Esophagus (tissue), 2 donors: ENCODE measurements around the gene PUS10. TPM values are rescaled to one million over a fixed set of nuclear protein-coding genes. Genes with fewer than 3 reads are reported as not detected.
"Not testable (repeated sequence)": the region's sequence is repeated elsewhere in the genome, so short reads cannot be mapped to it uniquely, and the experiment has no call there.

ENCODE experiments used
- H3K27ac ChIP-seq, 2 donors: one replicate each; pipeline ENCODE4 v1.5.1; 2013; ENCODE audit warnings: low read depth in 2 of 2, mild to moderate bottlenecking in 2 of 2, inconsistent platforms in 1 of 2, low read length in 1 of 2, moderate library complexity in 1 of 2
- H3K27me3 ChIP-seq, 2 donors: one replicate each; pipeline ENCODE4 v1.6.1; 2013; ENCODE audit warnings: low read length in 2 of 2, control low read depth in 1 of 2, mild to moderate bottlenecking in 1 of 2; ENCODE audit not compliant: insufficient read depth in 2 of 2, control insufficient read depth in 1 of 2
- H3K36me3 ChIP-seq, 2 donors: one replicate each; pipeline ENCODE4 v1.6.1; 2013; ENCODE audit warnings: low read length in 1 of 2; ENCODE audit not compliant: control insufficient read depth in 2 of 2, insufficient read depth in 2 of 2
- H3K4me1 ChIP-seq, 2 donors: one replicate each; pipeline ENCODE4 v1.6.1; 2013; ENCODE audit warnings: low read length in 1 of 2; ENCODE audit not compliant: control insufficient read depth in 2 of 2, insufficient read depth in 2 of 2
- H3K4me3 ChIP-seq, 2 donors: one replicate each; pipeline ENCODE4 v1.5.1; 2013; ENCODE audit warnings: low read length in 2 of 2, mild to moderate bottlenecking in 2 of 2, low read depth in 1 of 2, moderate library complexity in 1 of 2
- H3K9me3 ChIP-seq, 2 donors: one replicate each; pipeline ENCODE4 v1.6.1; 2013; ENCODE audit warnings: mild to moderate bottlenecking in 2 of 2, low read depth in 1 of 2, low read length in 1 of 2, moderate library complexity in 1 of 2; ENCODE audit not compliant: control insufficient read depth in 2 of 2, insufficient read depth in 1 of 2
- WGBS, 2 donors: extraction: QIAGEN DNeasy Blood & Tissue Kit; methylation state at CpG; one replicate each; pipeline ENCODE4 v1.1.7; 2013; 5-methylcytosine and 5-hydroxymethylcytosine counted together
- polyA plus RNA-seq, 2 donors: library from polyadenylated mRNA; stranded (reverse); fragments of 200-250 nt; gene quantifications; one replicate each; pipeline ENCODE4 v1.2.3, GENCODE V29; 2013
- donor health status: healthy with polysubstance abuse.
- donor health status: Bipolar disorder and iron deficiency.

PUS10 gene
- polyA plus RNA-seq, 2 donors, result 1.7 to 2.2 TPM

DNA sequence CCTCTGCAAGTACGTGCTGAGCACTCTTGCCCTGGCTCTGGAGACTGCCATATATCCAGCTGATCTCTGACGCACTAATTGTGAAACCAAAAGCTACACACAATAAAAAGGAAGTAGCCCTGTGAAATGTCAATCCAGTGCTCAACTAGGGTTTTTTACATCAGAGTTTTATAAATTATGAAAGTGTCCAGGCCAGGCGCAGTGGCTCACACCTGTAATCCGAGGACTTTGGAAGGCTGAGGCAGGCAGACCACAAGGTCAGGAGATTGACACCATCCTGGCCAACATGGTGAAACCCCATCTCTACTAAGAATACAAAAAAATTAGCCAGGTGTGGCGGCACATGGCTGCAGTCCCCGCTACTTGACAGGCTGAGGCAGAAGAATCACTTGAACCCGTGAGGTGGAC lies 25.1 kb downstream of the PUS10 start:
- Histone ChIP-seq H3K27ac (no peak overlapping the region), H3K4me3 (no peak overlapping the region), H3K4me1 (no peaks in the 10 kb centered on the region), H3K27me3 (no peaks in the 10 kb centered on the region), H3K9me3 (no peaks in the 10 kb centered on the region), H3K36me3 (no peaks in the 10 kb centered on the region)
- WGBS, 2 donors, result 84 to 87% methylated on average over 7 of the region's 7 CpGs

GRCh38 chr2:60991644-60992043 lies 26.4 kb downstream of the PUS10 start:
- no peak overlapping the region for H3K27ac ChIP-seq
- H3K27me3 ChIP-seq, result no peaks in the 10 kb centered on the region
- H3K9me3 ChIP-seq, result no peaks in the 10 kb centered on the region
- H3K4me3 ChIP-seq, result no peak overlapping the region
- H3K36me3 ChIP-seq, result no peaks in the 10 kb centered on the region
- no peaks in the 10 kb centered on the region for H3K4me1 ChIP-seq
- 95% methylated on average over 4 of the region's 4 CpGs for WGBS, 2 donors

DNA sequence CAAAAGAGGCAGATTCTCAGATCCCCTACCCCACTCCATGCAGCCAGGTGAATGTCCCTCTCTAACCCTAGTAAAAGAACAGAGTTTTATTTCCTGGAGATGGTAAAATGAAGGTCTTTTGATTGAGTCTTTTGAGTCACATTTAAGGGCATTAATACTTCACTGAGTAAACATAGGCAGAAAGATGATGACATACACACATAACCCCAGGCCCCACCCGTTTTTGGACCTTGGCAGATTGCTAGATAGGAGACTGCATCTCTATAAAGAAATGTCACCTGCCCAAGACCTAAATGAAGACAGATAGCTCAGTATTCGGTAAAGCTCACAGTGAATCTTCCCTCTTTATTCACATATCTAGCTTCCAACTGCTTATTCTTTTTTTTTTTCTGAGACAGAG lies 28.8 kb downstream of the PUS10 start:
- no peaks in the 10 kb centered on the region for H3K4me1 ChIP-seq
- WGBS, 2 donors, result 55 to 66% methylated on average over 2 of the region's 2 CpGs
- no peak overlapping the region for H3K4me3 ChIP-seq
- no peaks in the 10 kb centered on the region for H3K27me3 ChIP-seq
- no peaks in the 10 kb centered on the region for H3K36me3 ChIP-seq
- H3K27ac ChIP-seq, result no peak overlapping the region
- H3K9me3 ChIP-seq, result no peaks in the 10 kb centered on the region

DNA sequence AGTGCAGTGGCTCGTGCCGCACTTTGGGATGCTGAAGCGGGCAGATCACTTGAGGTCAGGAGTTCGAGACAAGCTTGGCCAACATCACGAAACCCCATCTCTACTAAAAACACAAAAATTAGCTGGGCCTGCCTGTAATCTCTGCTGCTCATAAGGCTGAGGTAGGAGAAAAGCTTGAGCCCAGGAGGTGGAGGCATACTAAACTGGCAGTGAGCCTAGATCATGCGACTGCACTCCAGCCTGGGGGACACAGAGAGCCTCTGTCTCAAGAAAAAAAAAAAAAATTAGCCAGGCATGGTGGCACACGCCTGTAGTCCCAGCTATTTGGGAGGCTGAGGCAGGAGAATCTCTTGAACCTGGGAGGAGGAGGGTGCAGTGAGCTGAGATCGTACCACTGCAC lies 30.4 kb downstream of the PUS10 start:
- not testable (repeated sequence) for H3K27me3 ChIP-seq, H3K4me3 ChIP-seq, H3K27ac ChIP-seq, H3K9me3 ChIP-seq, H3K4me1 ChIP-seq, H3K36me3 ChIP-seq
- 92 to 93% methylated on average over 8 of the region's 8 CpGs for WGBS, 2 donors

GRCh38 chr2:60987041-60987440 lies 31.0 kb downstream of the PUS10 start:
- Histone ChIP-seq H3K36me3 (no peaks in the 10 kb centered on the region), H3K4me1 (no peaks in the 10 kb centered on the region), H3K9me3 (no peaks in the 10 kb centered on the region), H3K27me3 (no peaks in the 10 kb centered on the region), H3K4me3 (no peak overlapping the region), H3K27ac (no peak overlapping the region)
- 79 to 87% methylated on average over 2 of the region's 2 CpGs for WGBS, 2 donors

DNA sequence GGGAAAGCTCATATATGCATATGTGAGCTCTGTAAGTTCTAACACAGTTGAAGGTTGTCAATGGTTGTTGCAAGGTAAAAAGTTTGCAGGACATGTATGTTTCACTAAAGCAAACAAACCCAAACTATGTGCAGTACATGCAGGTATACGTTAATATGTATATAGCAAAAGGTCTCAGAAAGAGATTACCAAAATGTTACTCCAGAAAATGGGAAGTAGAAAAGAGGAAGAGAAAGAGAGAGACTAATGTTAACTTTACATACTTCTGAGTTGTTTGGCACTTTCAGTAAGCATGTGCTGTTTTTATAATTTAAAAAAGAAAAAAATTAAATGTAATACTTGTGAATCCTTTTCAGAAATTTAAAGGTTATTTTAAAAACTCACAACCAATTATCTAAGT lies 33.3 kb downstream of the PUS10 start:
- Histone ChIP-seq H3K9me3 (no peaks in the 10 kb centered on the region), H3K36me3 (no peaks in the 10 kb centered on the region), H3K27me3 (no peaks in the 10 kb centered on the region), H3K27ac (no peak overlapping the region), H3K4me3 (no peak overlapping the region), H3K4me1 (no peaks in the 10 kb centered on the region)
- WGBS, 2 donors, result 73 to 80% methylated on average over 1 of the region's 1 CpG

DNA sequence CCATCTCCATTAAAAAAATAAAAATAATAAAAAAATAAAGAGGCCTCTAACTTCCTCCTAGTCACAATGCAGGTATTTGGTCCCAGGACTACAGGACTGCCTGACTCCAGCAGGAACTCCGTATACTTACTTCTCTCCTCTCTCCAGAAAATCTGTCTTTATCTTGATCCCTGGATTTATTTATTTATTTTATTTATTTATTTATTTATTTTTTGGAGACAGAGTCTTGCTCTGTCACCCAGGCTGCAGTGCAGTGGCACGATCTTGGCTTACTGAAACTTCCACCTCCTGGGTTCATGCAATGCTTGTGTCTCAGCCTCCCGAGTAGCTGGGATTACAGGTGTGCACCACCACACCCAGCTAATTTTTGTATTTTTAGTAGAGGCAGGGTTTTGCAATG lies 36.0 kb downstream of the PUS10 start:
- 95 to 97% methylated on average over 3 of the region's 3 CpGs for WGBS, 2 donors

GRCh38 chr2:60980071-60980815 lies 37.8 kb downstream of the PUS10 start:
- no peak overlapping the region for H3K4me3 ChIP-seq
- H3K36me3 ChIP-seq, result no peaks in the 10 kb centered on the region
- no peaks in the 10 kb centered on the region for H3K9me3 ChIP-seq
- no peaks in the 10 kb centered on the region for H3K4me1 ChIP-seq
- 76 to 77% methylated on average over 3 of the region's 3 CpGs for WGBS, 2 donors
- no peak overlapping the region for H3K27ac ChIP-seq
- no peaks in the 10 kb centered on the region for H3K27me3 ChIP-seq

More for the DNA sequence above, 36.0 kb downstream of the PUS10 start:
- not testable (repeated sequence) for H3K4me3 ChIP-seq, H3K4me1 ChIP-seq, H3K27me3 ChIP-seq, H3K9me3 ChIP-seq, H3K36me3 ChIP-seq, H3K27ac ChIP-seq

DNA sequence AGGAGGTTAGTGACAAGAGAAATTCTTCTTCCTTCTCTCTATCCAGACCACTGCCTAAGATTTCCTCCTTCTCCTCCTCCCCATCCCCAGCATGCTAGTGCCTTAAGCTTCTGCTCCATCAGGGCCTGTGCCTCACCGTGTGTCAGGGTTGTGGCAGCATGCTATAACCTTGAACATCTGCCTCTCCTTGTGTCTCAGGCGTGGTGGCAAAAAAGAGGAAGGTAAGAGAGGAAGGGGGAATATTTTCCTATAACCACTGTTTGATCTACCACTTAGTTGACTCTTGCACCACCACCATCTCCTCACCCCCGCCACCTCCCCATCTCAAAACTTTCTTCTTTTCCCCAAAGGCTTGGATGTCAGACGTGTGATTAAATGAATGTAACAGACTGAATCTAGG lies 38.8 kb downstream of the PUS10 start:
- H3K36me3 ChIP-seq, result no peaks in the 10 kb centered on the region
- H3K9me3 ChIP-seq, result no peaks in the 10 kb centered on the region
- no peak overlapping the region for H3K4me3 ChIP-seq
- H3K4me1 ChIP-seq, result no peaks in the 10 kb centered on the region
- WGBS, 2 donors, result 88 to 89% methylated on average over 4 of the region's 4 CpGs
- H3K27ac ChIP-seq, result no peak overlapping the region
- no peaks in the 10 kb centered on the region for H3K27me3 ChIP-seq

GRCh38 chr2:60977562-60977895 lies 40.5 kb downstream of the PUS10 start:
- 75 to 92% methylated on average over 1 of the region's 1 CpG for WGBS, 2 donors
- no peaks in the 10 kb centered on the region for H3K27me3 ChIP-seq
- H3K36me3 ChIP-seq, result no peaks in the 10 kb centered on the region
- no peaks in the 10 kb centered on the region for H3K9me3 ChIP-seq
- no peak overlapping the region for H3K27ac ChIP-seq
- no peaks in the 10 kb centered on the region for H3K4me1 ChIP-seq
- no peak overlapping the region for H3K4me3 ChIP-seq
